ENCODE data around the gene EGLN3.

- no peak for TF ChIP-seq CTCF (conservative IDR thresholded peaks at IDR 0.05; ENCODE audit: low read depth, low read length)
- TF ChIP-seq EZH2phosphoT487 (IDR thresholded peaks at IDR 0.05; ENCODE audit: borderline replicate concordance, low read length): no peak
Measured at GRCh38 chr14:33925946-33926345, 24.9 kb downstream of the EGLN3 start.

Data from PC-3 (cell line).